Raji (cell line): ENCODE measurements around the gene SMARCA5.

Experiments
- POLR2A ChIP-seq: IDR thresholded peaks from 2 replicates; pipeline ENCODE4 v1.6.1; 2011; ENCODE audit warnings: low read depth, low read length, control low read depth; ENCODE audit not compliant: insufficient read depth

Gene SMARCA5

DNA sequence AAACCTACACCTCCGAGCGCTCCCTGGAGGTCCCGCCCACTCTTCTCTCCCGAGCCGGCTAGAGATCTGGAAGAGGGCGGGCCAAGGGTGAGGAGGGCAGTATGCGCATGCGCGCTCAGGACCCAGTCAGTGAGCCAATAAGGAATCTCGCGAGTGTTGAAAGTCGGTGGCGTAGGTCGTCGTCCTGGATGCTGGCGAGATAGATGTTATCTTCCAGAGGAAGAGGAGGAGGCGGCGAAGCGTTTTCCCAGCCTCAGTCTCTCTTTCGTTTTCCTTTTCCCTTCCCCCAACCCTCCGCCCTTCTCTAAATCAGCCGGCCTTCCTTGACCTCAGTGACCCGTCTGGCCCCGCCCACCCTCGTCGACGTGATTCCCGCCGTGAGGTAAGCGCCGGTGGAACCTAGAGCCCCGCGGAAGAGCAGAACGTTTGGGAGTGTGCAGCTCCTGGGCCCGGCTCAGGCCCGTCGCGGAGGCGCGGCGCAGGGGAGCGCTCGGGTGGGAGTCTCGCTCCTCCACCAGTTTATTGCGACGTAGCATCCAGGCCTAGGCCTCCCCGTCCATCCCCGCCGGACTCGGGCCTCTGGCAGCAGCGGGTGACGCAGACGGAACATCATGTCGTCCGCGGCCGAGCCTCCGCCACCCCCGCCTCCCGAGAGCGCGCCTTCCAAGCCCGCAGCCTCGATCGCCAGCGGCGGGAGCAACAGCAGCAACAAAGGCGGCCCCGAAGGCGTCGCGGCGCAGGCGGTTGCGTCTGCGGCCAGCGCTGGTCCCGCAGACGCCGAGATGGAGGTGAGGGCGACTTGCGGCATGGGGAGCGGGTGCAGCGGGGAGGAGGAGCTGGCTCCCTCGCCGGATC, at the start of gene SMARCA5:
Gene SMARCA5, plus strand, starts transcription at position 389 of the 855 bp plus-strand sequence. Its CDS starts 223 bp downstream, at position 612.
- peak; percentile 79 for TF ChIP-seq POLR2A

DNA sequence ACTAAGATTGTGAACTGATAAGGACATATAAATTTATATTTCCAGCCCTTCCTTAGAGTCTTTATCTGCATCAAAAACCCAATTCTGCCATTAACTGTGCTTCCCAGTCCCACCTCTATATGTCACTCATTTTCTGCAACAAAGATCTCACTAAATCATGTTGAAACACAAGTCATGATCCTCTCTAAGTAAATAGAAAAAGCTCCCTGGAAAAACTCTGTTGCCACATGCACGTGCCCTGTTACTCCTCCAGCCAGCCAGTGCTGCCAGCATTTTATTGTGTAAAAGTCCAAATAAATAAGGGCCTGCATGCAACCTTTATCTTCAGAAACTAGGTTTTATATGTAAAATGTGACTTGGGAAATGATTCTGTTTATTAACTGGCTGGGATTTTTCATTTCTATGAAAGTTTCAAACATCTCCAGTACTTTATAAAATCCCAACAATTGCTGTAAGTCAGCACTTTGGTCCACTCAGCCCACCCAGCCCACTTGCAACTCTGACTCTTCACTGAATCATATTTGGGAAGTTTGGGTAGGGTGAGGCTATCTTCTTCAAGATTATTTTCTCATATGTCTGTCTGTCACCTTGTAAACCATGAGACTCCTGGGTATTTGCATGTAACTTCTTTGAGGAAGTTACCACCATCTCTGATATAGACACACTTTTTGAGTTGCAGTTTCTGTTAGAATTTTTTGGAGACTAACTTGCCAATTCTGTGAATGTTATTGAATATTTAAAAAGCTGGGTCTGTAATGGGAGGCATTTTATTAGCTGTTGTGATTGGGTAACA, 40.0 kb upstream of the SMARCA5 start:
- TF ChIP-seq POLR2A: no peak

GRCh38 chr4:143477487-143477886, 36.0 kb upstream of the SMARCA5 start:
- TF ChIP-seq POLR2A: no peak

- no peak for TF ChIP-seq POLR2A
These were observed 32.1 kb upstream of the SMARCA5 start for GRCh38 chr4:143481361-143481760.

GRCh38 chr4:143482840-143483239, 30.7 kb upstream of the SMARCA5 start:
- TF ChIP-seq POLR2A: no peak

GRCh38 chr4:143486314-143486713, 27.2 kb upstream of the SMARCA5 start:
- TF ChIP-seq POLR2A: no peak

DNA sequence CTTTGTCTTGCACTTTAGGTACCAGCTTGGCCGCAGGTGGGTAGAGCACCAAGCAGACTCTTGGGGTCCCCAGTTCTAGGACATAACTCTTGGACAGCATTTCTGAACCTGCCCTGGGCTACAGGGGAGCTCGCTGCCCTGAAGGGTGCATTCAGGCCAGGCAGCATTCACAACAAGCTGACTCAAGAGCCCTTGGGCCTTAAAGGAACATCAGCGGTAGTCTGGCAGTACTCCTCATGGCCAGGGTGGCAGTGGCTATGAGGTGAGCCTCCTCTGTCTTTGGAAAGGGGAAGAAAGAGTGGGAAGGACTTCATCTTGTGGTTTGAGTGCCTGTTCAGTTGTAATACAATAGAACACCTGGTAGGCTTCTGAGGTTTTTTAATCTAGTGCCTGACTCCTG, 24.8 kb upstream of the SMARCA5 start:
- TF ChIP-seq POLR2A: no peak

- no peak for TF ChIP-seq POLR2A
These were observed 24.4 kb upstream of the SMARCA5 start for GRCh38 chr4:143489106-143489505.

DNA sequence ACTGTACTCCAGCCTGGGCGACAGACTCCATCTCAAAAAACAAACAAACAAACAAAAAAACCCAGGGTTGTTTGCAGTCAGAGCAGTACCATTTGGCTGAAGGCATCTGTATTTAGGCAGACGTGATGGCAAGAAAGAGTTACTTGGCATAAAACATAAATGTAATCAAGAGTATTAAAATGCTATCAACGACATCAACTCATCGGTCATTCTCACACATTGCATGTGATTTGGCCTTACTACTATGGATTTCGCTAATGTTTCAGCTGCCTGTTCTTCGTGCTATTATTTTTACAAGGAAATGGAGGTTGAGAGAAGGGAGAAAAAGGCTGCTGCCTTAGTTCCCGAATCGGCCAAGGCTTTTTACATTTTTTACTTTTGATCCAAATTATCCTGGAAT, 15.5 kb upstream of the SMARCA5 start:
- TF ChIP-seq POLR2A: no peak

GRCh38 chr4:143502231-143502630, 11.3 kb upstream of the SMARCA5 start:
- TF ChIP-seq POLR2A: no peak

DNA sequence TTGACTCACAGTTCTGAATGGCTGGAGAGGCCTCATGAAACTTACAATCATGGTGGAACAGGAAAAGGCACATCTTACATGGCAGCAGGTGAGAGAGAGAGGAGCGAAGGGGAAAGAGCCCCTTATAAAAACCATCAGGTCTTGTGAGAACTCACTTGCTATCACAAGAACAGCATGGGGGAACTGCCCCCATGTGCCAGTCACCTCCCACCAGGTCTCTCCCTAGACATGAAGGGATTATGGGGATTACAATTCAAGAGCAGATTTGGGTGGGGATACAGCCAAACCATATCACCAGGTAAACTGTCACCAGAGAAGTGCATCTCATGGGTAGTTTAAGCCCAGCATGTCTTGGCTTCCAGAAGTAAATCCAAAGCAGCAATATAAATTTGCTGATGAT, 7.5 kb upstream of the SMARCA5 start:
- TF ChIP-seq POLR2A: no peak

GRCh38 chr4:143511906-143512305, 1.6 kb upstream of the SMARCA5 start:
- no peak for TF ChIP-seq POLR2A

- no peak for TF ChIP-seq POLR2A
These were observed 556 bp upstream of the SMARCA5 start for GRCh38 chr4:143512978-143513313.

DNA sequence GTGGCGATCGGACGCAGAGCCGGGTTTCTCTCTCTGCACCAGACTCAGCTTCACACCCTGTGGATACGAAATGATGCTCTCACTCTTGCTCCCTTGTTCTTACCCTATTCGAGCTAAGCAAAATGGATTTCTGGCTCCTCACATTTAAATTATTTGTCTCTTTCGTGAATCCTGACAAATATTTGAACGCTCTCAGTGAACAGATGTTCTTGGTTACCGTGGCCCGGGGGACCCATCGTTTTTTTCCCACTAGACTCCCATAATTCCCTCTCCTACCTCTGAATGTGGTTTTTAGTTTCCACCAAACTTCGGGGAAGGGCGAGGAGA, 630 bp downstream of the SMARCA5 start:
- TF ChIP-seq POLR2A: no peak

- no peak for TF ChIP-seq POLR2A
These were observed 995 bp downstream of the SMARCA5 start for GRCh38 chr4:143514497-143514896.

GRCh38 chr4:143514901-143515300, 1.4 kb downstream of the SMARCA5 start:
- no peak for TF ChIP-seq POLR2A

GRCh38 chr4:143515905-143516304, 2.4 kb downstream of the SMARCA5 start:
- TF ChIP-seq POLR2A: no peak

- no peak for TF ChIP-seq POLR2A
These were observed 4.3 kb downstream of the SMARCA5 start for GRCh38 chr4:143517764-143518163.
